Large intestine (tissue), 3 donors: ENCODE measurements around the gene ZMYND10. TPM values are rescaled to one million over a fixed set of nuclear protein-coding genes. Genes with fewer than 3 reads are reported as not detected.

Experiments
- DNase-seq, 2 donors: peaks; one replicate each; pipeline versions ENCODE4 v3.0.0 to v3.0.0-alpha.2; 2013
- H3K27ac ChIP-seq: one replicate; pipeline ENCODE4 v1.5.1; 2013; ENCODE audit warnings: low read length
- H3K27me3 ChIP-seq: 2 replicates; pipeline ENCODE4 v1.6.1; 2013; ENCODE audit warnings: low read length; ENCODE audit not compliant: control insufficient read depth, insufficient read depth
- H3K36me3 ChIP-seq: 2 replicates; pipeline ENCODE4 v1.6.1; 2013; ENCODE audit warnings: low read length; ENCODE audit not compliant: control insufficient read depth, insufficient read depth
- H3K4me1 ChIP-seq: one replicate; pipeline ENCODE4 v1.6.1; 2013; ENCODE audit warnings: low read length; ENCODE audit not compliant: control insufficient read depth, insufficient read depth
- H3K4me3 ChIP-seq: one replicate; pipeline ENCODE4 v1.5.1; 2013; ENCODE audit warnings: low read length
- H3K9me3 ChIP-seq: one replicate; pipeline ENCODE4 v1.6.1; 2013; ENCODE audit warnings: mild to moderate bottlenecking, low read depth, low read length, moderate library complexity; ENCODE audit not compliant: control insufficient read depth
- WGBS: methylation state at CpG from one replicate; pipeline ENCODE4 v1.1.5; 2013; ENCODE audit warnings: low lambda C conversion rate; ENCODE audit not compliant: insufficient coverage; 5-methylcytosine and 5-hydroxymethylcytosine counted together
- polyA plus RNA-seq: library from polyadenylated mRNA; unstranded; fragments of 120-200 nt; gene quantifications from one replicate; pipeline ENCODE4 v1.2.1, GENCODE V29; 2013

ZMYND10 gene
- polyA plus RNA-seq, 1 donor = 0.99 TPM

DNA sequence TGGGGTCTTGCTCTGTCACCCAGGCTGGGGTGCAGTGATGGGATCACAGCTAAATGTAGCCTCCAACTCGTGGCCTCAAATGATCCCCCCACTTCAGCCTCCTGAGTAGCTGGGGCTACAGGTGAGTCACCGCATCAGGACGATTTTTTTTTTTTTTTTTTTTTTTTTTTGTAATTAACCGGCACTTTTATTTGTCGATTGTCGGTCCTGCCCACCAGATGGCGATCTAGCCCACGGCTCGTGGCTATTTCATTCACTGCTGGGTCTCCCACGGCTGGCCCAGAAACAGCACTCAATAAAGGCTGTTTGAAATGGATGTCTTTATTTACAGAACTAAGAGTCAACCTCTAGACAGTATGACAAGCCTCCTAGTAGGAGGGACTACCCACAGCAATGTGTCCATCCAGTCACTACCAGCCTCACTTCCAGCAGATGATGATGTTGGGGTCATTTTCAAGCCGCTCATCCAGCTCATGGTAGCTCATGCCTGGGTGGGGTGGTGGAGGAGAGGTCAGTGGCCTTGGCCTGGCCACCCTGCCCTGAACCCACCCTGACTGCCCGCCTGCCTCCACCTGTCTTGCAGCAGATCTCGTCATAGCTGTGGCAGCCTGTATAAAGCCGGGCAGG, 1.8 kb upstream of the ZMYND10 start:
- Histone ChIP-seq H3K9me3 (no peaks in the 10 kb centered on the region), H3K4me1 (peaks cover 33% of the 10 kb centered on the region), H3K27ac (no peak overlapping the region), H3K36me3 (peaks cover 26% of the 10 kb centered on the region), H3K4me3 (no peak overlapping the region), H3K27me3 (no peaks in the 10 kb centered on the region)
- DNase-seq = peak; percentile 59 to 64
- WGBS = no CpG with 5 or more reads among the region's 14 CpGs

DNA sequence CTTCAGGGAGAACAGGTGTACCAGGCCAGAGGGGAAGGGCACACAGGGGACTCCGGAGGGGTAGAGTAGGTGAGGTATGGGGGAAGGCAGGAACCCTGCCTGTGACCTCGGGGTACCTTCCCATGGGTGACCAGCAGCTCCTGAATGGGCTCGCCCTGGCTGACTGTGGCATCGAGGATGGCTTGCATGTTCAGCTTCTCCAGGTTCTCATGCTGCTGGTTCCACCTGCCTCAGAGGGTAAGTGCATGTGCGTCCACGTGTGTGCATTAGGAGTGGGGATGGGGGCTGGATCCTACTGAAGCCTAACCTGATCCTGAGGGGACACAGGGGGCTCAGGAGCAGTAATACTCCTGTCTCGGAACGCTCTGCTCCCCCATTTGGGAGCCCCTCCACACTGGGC, 524 bp downstream of the ZMYND10 start:
- DNase-seq = no peak
- peak overlapping the region; percentile 27 for H3K4me3 ChIP-seq
- H3K36me3 ChIP-seq = peaks cover 20% of the 10 kb centered on the region
- H3K4me1 ChIP-seq = peaks cover 22% of the 10 kb centered on the region
- no peak overlapping the region for H3K27ac ChIP-seq
- no CpG with 5 or more reads among the region's 8 CpGs for WGBS
- H3K27me3 ChIP-seq = peaks cover 16% of the 10 kb centered on the region
- H3K9me3 ChIP-seq = peaks cover 3% of the 10 kb centered on the region

DNA sequence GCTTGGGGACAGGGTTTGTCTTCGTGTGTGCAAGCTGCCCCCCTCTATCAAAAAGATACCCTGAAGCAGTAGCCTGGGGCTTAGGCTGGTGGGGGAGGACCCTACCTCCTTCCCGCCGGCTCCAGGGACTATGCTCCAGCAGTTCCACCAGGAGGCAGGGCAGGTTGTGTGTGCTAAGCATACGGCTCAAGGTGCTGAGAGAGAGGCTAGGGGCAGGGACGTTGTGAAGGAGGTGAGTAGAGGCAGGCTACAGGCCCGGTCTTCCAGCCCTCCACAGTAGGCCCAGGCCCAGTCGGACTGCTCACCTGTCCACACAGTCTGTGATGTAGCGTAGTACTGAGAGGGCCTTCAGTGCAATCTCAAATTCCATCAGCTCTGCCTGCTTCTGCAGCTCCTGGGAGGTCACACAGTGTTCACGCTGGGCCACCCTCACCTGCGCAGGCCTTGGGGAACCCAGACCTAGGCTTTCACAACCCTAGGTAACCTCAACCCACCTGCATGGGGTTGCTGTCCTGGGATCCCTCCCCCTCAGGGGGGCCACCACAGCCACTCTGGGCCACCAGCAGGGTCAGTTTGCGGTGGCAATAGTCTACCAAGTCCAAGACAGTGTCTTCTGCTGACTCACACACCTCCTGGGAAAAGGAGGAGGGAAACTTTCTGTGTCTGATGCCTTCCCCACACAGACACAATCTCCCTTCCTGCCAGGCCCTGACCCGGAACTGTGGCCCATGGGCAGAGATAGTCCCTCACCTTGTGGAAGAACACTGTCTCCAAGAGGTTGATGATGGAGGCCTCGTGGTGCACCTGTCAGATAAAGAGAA, 2.5 kb downstream of the ZMYND10 start:
- Histone ChIP-seq H3K36me3 (peaks cover 7% of the 10 kb centered on the region), H3K27ac (no peak overlapping the region), H3K27me3 (peaks cover 20% of the 10 kb centered on the region), H3K4me3 (no peak overlapping the region), H3K4me1 (peaks cover 13% of the 10 kb centered on the region), H3K9me3 (peaks cover 3% of the 10 kb centered on the region)
- no CpG with 5 or more reads among the region's 13 CpGs for WGBS
- no peak for DNase-seq

DNA sequence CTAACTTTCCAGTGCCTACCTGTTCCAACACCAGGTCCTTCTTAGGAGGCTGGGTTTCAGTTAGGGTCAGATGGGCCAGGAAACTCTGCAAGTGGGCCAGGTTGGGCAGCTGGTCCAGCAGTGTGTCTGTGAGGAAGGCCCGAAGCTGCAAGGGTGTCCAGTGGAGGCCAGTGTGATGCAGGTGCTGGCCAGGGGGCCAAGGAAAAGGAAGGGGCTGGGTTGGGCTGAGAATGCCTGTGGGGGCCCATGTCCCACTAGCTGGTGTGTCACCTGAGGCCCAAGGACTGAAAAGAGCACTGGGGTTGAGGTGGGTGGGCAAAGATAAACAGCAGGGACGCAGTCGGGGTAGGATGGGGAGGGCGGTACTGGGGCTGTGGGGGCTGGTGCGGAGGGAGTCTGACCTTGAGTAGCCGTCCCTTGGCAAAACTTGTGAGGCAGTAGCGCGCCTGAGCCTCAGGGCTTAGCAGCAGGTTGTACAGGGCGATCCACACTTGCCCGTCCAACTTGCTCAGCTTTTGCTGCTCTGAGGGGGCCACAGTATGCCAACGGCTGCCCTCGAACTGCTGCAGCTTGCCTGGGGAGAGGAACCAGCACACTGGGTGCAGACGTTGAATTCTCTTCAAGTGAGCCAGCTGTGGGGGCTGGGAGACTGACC, 3.4 kb downstream of the ZMYND10 start:
- H3K9me3 ChIP-seq = peaks cover 6% of the 10 kb centered on the region
- no CpG with 5 or more reads among the region's 13 CpGs for WGBS
- DNase-seq = no peak
- H3K27ac ChIP-seq = no peak overlapping the region
- H3K27me3 ChIP-seq = peaks cover 20% of the 10 kb centered on the region
- H3K36me3 ChIP-seq = no peaks in the 10 kb centered on the region
- H3K4me1 ChIP-seq = peaks cover 19% of the 10 kb centered on the region
- H3K4me3 ChIP-seq = no peak overlapping the region

DNA sequence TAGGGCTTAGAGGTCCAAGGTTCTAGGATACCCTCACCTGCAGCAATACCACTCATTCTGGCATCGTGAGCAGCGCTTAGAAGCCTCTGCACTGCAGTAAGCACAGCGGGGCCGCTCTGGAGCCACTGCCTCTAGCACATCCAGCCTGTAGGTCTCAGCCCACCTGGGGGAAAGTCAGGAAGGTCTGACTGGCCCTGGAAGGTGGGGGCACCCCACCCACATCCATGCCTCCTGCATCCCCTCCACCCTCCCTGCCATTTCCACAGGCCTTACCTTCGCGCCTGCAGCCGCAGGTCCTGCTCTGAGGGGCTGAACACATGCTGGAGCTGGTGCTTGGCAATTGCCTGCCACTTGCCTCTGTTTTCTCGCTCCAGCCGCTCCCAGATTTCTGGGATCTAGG, 4.0 kb downstream of the ZMYND10 start:
- DNase-seq = no peak
- peaks cover 20% of the 10 kb centered on the region for H3K27me3 ChIP-seq
- H3K27ac ChIP-seq = no peak overlapping the region
- H3K4me3 ChIP-seq = peak overlapping the region; percentile 27
- H3K36me3 ChIP-seq = no peaks in the 10 kb centered on the region
- WGBS = no CpG with 5 or more reads among the region's 9 CpGs
- peaks cover 19% of the 10 kb centered on the region for H3K4me1 ChIP-seq
- peaks cover 6% of the 10 kb centered on the region for H3K9me3 ChIP-seq

DNA sequence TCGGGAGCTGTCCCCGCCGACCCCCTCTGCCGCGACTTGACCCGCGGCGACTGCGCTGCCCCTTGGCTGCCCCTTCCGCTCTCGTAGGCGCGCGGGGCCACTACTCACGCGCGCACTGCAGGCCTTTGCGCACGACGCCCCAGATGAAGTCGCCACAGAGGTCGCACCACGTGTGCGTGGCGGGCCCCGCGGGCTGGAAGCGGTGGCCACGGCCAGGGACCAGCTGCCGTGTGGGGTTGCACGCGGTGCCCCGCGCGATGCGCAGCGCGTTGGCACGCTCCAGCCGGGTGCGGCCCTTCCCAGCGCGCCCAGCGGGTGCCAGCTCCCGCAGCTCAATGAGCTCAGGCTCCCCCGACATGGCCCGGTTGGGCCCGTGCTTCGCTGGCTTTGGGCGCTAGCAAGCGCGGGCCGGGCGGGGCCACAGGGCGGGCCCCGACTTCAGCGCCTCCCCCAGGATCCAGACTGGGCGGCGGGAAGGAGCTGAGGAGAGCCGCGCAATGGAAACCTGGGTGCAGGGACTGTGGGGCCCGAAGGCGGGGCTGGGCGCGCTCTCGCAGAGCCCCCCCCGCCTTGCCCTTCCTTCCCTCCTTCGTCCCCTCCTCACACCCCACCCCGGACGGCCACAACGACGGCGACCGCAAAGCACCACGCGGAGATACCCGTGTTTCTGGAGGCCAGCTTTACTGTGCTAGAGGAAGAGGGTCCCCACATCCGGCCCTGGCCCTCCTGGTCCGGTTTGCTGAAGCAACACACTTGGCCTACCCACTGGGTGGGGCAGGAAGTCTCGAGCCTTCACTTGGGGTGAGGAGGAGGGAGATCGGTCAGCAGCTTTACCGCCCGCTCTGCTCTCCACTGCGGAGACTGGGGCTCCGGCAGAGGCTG, 4.8 kb downstream of the ZMYND10 start, which contains the start of gene RASSF1:
Gene RASSF1 (minus strand): TSS at position 389 of the 882 bp plus-strand sequence. CDS start 31 bp downstream, at position 358.
- Histone ChIP-seq H3K36me3 (no peaks in the 10 kb centered on the region), H3K4me1 (peaks cover 23% of the 10 kb centered on the region), H3K4me3 (peak within 1 kb of the TSS; percentile 27), H3K9me3 (peaks cover 6% of the 10 kb centered on the region), H3K27me3 (peaks cover 20% of the 10 kb centered on the region), H3K27ac (no peak within 1 kb of the TSS)
- DNase-seq = peak in 1 of 2 donors; percentile 63
- no CpG with 5 or more reads among the region's 85 CpGs for WGBS

DNA sequence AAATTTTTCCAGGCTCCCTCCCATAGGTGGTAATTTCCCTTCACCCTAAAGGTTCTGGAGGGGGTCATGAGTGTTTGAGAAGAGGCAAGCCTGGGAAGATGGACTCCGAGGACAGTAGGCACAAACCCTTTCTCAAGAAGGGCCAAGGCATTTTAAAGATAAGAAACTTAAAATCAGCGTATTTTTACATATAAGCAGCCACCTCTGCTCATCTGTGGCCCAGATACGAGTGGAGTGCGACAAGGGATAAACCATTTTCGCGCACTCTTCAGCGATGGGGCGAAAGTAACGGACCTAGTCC, 5.4 kb downstream of the ZMYND10 start:
- Histone ChIP-seq H3K27ac (no peak overlapping the region), H3K36me3 (no peaks in the 10 kb centered on the region), H3K4me3 (peak overlapping the region; percentile 27), H3K27me3 (peaks cover 20% of the 10 kb centered on the region), H3K9me3 (peaks cover 6% of the 10 kb centered on the region), H3K4me1 (peaks cover 23% of the 10 kb centered on the region)
- WGBS = no CpG with 5 or more reads among the region's 9 CpGs
- no peak for DNase-seq

DNA sequence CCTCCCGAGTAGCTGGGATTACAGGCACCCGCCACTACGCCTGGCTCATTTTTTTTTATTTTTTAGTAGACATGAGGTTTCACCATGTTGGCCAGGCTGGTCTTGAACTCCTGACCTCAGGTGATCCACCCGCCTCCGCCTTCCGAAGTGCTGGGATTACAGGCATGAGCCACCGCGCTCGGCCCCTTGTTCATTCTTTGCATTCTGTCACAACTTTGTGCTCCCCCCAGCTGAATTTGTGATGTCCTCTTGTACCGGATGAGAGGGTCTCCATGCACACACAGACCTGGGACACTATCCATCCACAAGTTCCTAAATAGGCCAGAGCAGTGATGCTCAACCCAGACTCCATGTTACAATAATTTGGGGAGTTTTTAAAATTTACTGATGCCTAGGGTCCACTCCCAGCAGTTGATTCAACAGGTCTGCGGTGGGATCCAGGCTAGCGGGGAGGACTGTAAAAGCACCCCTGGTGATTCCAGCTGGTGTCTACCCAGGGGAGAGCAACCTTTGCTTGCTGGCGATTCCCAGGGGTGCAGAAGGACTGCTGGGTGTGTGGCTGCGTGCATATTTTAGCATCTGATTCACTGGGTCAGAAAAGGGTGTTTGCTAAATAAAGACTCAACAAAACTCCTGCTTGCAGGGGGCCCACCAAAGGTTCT, 5.9 kb downstream of the ZMYND10 start:
- no peak overlapping the region for H3K27ac ChIP-seq
- peaks cover 20% of the 10 kb centered on the region for H3K27me3 ChIP-seq
- no peak for DNase-seq
- peaks cover 6% of the 10 kb centered on the region for H3K9me3 ChIP-seq
- H3K4me1 ChIP-seq = peaks cover 22% of the 10 kb centered on the region
- 100% methylated on average over 3 of the region's 14 CpGs for WGBS
- no peaks in the 10 kb centered on the region for H3K36me3 ChIP-seq
- peak overlapping the region; percentile 27 for H3K4me3 ChIP-seq

DNA sequence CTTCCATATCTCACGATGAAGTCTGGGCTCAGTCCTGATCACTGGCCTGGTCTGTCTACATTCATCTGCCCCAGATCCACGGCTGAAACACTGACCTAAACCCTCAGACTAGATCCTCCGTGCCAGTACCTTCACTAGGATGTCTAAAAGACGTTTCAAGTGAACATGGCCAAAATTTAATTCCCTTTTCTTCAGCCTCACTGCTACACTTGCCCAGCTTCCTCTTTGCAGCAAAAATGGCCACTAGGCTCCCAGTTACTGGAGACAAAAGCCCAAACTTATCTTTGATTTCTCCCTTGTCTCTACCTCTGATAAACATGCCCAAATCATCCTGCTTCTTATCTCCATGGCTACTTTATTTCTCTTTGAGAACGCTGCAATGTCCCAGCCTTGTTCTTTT, 6.6 kb downstream of the ZMYND10 start:
- Histone ChIP-seq H3K36me3 (no peaks in the 10 kb centered on the region), H3K27me3 (peaks cover 20% of the 10 kb centered on the region), H3K4me1 (peaks cover 28% of the 10 kb centered on the region), H3K4me3 (no peak overlapping the region), H3K9me3 (peaks cover 6% of the 10 kb centered on the region), H3K27ac (peak overlapping the region; percentile 26)
- no peak for DNase-seq
- no CpG with 5 or more reads among the region's 5 CpGs for WGBS
